K562 (cell line): Measurements from ENCODE around the gene TM4SF4. TPM values are rescaled to one million over a fixed set of nuclear protein-coding genes. Genes with fewer than 3 reads are reported as not detected.
A peak's percentile ranks its signal among the peaks of the same experiment; 100 is the strongest.

Source experiments
- CBFB ChIP-seq: sonication (generic); formaldehyde crosslinking; IDR thresholded peaks from 2 replicates; pipeline ENCODE4 v1.4.0; 2020; ENCODE audit warnings: mild to moderate bottlenecking, missing genetic modification reagents
- CBX1 ChIP-seq: sonication (generic); IDR thresholded peaks from 2 replicates; pipeline ENCODE4 v1.6.1; 2016; ENCODE audit warnings: antibody characterized with exemption, low read depth, mild to moderate bottlenecking
- CHD4 ChIP-seq: fragments of 200-600 bp; sonication (generic); IDR thresholded peaks from 3 replicates; pipeline ENCODE4 v1.6.1; 2012; ENCODE audit warnings: low read depth, mild to moderate bottlenecking, mixed read lengths, low read length, inconsistent platforms; ENCODE audit not compliant: insufficient read depth, insufficient replicate concordance, poor library complexity, severe bottlenecking
- CREM ChIP-seq: IDR thresholded peaks from 2 replicates; pipeline ENCODE4 v1.6.1; 2014; ENCODE audit warnings: antibody characterized with exemption, low read depth
- DMBX1 ChIP-seq: fragments of 250-450 bp; sonication (Bioruptor Pico); IDR thresholded peaks from 2 replicates; pipeline ENCODE4 v1.8.0; 2022; ENCODE audit warnings: inconsistent platforms, mild to moderate bottlenecking, moderate library complexity, borderline replicate concordance
- ESRRA ChIP-seq: fragments of 450-650 bp; IDR thresholded peaks from 2 replicates; pipeline ENCODE4 v1.6.1; 2014; ENCODE audit warnings: low read depth, mild to moderate bottlenecking, moderate library complexity, borderline replicate concordance
- HDGF ChIP-seq: fragments of 450-650 bp; IDR thresholded peaks from 2 replicates; pipeline ENCODE4 v1.6.1; 2016
- HLTF ChIP-seq: fragments of 450-650 bp; IDR thresholded peaks from 2 replicates; pipeline ENCODE4 v1.6.1; 2016
- MAFK ChIP-seq: IDR thresholded peaks from 2 replicates; pipeline ENCODE4 v1.6.1; 2011; ENCODE audit warnings: low read length, improper control_type of control experiment
- MYC ChIP-seq, 2 experiments: fragments of 250-450 bp in 1 of 2; sonication (Bioruptor Pico) in 1 of 2; IDR thresholded peaks; 2 replicates each; pipeline versions ENCODE4 v1.5.1 to v1.6.1; 2012 to 2021; ENCODE audit warnings: low read depth in 2 of 2, borderline replicate concordance in 1 of 2, improper control_type of control experiment in 1 of 2, low read length in 1 of 2, mild to moderate bottlenecking in 1 of 2, moderate library complexity in 1 of 2
- SP1 ChIP-seq: sonication (generic); formaldehyde crosslinking; IDR thresholded peaks from 2 replicates; pipeline ENCODE4 v1.8.1; 2022; ENCODE audit warnings: mild to moderate bottlenecking, missing genetic modification reagents
- SUPT5H ChIP-seq: fragments of 450-650 bp; IDR thresholded peaks from 2 replicates; pipeline ENCODE4 v1.6.1; 2016
- TCF7 ChIP-seq: sonication (generic); IDR thresholded peaks from 2 replicates; pipeline ENCODE4 v1.6.1; 2016; ENCODE audit warnings: antibody characterized with exemption, borderline replicate concordance
- TFAM ChIP-seq: fragments of 250-450 bp; sonication (Bioruptor Pico); conservative IDR thresholded peaks from 2 replicates; pipeline ENCODE4 v1.5.0; 2021; ENCODE audit warnings: mild to moderate bottlenecking, moderate library complexity
- polyA plus RNA-seq, 8 experiments: library from polyadenylated mRNA; depleted of rRNA in 4 of 8; stranded (reverse) in 5 of 8; unstranded in 3 of 8; fragments of >200 nt; fragmentation: Nextera tagmentation in 2 of 8; fragmentation: Illumina TruSeq in 1 of 8; extraction: Ambion mirVana in 2 of 8; extraction: Trizol in 1 of 8; gene quantifications; 2 replicates each; pipeline versions ENCODE4 v1.2.1 to v1.2.3, GENCODE V29; 2011 to 2014; ENCODE audit warnings: inconsistent platforms in 1 of 8, missing spikeins in 1 of 8
- total RNA-seq, 7 experiments: library from RNA; depleted of rRNA in 6 of 7; stranded (reverse); fragments of >200 nt in 6 of 7; fragmentation: Illumina TruSeq in 2 of 7; extraction: Trizol in 2 of 7; gene quantifications; 2 replicates each; pipeline versions ENCODE4 v1.2.1 to v1.2.3, GENCODE V29; 2011 to 2021; ENCODE audit warnings: low replicate concordance in 1 of 7
- TF ChIP-seq, protein P1 (sequence below): fragments of 250-450 bp; sonication (Bioruptor Pico); IDR thresholded peaks from 2 replicates; pipeline ENCODE4 v1.8.0; 2021; ENCODE audit warnings: mild to moderate bottlenecking, moderate library complexity
- TF ChIP-seq, protein P2 (sequence below), 3 experiments: IDR thresholded peaks in 2 of 3; conservative IDR thresholded peaks in 1 of 3; 2 replicates each; pipeline ENCODE4 v1.5.1; 2011 to 2012; ENCODE audit warnings: low read length in 3 of 3, mild to moderate bottlenecking in 3 of 3, control low read depth in 2 of 3, improper control_type of control experiment in 1 of 3, inconsistent platforms in 1 of 3, low read depth in 1 of 3, mixed read lengths in 1 of 3, moderate library complexity in 1 of 3; ENCODE audit not compliant: insufficient read depth in 2 of 3
- TF ChIP-seq, protein P3 (sequence below): fragments of 450-650 bp; formaldehyde crosslinking; IDR thresholded peaks from 2 replicates; pipeline ENCODE4 v1.4.0; 2020; ENCODE audit warnings: mild to moderate bottlenecking, moderate library complexity
- TF ChIP-seq, protein P4 (sequence below): fragments of 250-450 bp; sonication (Bioruptor Pico); IDR thresholded peaks from 2 replicates; pipeline ENCODE4 v1.8.0; 2022; ENCODE audit warnings: inconsistent platforms, mild to moderate bottlenecking, moderate library complexity, borderline replicate concordance
- TF ChIP-seq, protein P5 (sequence below): fragments of 250-450 bp; sonication (Bioruptor Pico); IDR thresholded peaks from 2 replicates; pipeline ENCODE4 v1.8.0; 2022; ENCODE audit warnings: inconsistent platforms

TM4SF4 gene
- total and polyA plus RNA-seq, 9 of the 15 experiments (the other 6 are each of a cell fraction or from before 2014, with no cell fraction given), result 0.31 TPM; not detected in 8

DNA sequence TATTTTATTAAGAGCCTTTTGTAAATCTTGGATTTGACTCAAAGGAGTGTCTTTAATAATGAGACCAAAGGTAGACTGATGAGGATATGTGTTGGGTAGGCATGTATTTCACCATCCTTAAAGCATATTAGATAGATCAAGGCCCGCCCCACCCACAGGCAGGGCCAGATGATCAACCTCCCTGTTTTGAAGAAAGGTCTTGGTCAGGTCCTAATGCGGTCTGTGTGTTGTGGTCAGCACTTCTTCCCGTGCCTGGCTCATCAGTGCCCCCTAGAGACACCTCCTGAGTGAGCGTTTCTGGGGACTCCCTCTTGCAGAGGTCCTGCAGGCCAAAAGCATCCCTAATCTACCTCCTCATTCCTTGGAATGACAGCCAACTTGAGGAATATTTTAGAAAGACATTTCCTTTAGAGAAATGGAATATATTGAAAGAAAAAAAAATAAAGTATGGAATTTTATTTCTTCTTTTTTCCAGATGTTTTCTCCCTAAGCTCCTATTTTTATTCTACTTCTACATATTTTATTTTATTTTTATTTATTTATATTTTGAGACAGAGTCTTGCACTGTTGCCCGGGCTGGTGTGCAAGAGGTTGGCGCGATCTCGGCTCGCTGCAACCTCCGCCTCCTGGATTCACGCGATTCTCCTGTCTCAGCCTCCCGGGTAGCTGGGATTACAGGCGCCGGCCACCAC, 6.0 kb downstream of the TM4SF4 start (continued):
- TF ChIP-seq, protein P1, sequence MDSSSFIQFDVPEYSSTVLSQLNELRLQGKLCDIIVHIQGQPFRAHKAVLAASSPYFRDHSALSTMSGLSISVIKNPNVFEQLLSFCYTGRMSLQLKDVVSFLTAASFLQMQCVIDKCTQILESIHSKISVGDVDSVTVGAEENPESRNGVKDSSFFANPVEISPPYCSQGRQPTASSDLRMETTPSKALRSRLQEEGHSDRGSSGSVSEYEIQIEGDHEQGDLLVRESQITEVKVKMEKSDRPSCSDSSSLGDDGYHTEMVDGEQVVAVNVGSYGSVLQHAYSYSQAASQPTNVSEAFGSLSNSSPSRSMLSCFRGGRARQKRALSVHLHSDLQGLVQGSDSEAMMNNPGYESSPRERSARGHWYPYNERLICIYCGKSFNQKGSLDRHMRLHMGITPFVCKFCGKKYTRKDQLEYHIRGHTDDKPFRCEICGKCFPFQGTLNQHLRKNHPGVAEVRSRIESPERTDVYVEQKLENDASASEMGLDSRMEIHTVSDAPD, result no peak
- no peak for TF ChIP-seq CHD4
- TF ChIP-seq CBFB (CRISPR knock-in tag), result 0 out of 2 replicates have a peak, but pooled peaks have one; percentile 52
- TF ChIP-seq SUPT5H, result no peak
- TF ChIP-seq, protein P2, sequence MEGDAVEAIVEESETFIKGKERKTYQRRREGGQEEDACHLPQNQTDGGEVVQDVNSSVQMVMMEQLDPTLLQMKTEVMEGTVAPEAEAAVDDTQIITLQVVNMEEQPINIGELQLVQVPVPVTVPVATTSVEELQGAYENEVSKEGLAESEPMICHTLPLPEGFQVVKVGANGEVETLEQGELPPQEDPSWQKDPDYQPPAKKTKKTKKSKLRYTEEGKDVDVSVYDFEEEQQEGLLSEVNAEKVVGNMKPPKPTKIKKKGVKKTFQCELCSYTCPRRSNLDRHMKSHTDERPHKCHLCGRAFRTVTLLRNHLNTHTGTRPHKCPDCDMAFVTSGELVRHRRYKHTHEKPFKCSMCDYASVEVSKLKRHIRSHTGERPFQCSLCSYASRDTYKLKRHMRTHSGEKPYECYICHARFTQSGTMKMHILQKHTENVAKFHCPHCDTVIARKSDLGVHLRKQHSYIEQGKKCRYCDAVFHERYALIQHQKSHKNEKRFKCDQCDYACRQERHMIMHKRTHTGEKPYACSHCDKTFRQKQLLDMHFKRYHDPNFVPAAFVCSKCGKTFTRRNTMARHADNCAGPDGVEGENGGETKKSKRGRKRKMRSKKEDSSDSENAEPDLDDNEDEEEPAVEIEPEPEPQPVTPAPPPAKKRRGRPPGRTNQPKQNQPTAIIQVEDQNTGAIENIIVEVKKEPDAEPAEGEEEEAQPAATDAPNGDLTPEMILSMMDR (IDR thresholded peaks at IDR 0.05 in 2 of 3, conservative IDR thresholded peaks at IDR 0.05 in 1 of 3; ENCODE audit: insufficient read depth in 2 of 3, low read depth in 1 of 3, low read length in 3 of 3), result peak; percentile 79 to 83 (median 82)
- TF ChIP-seq CREM, result 0 out of 2 replicates have a peak, but pooled peaks have one; percentile 34
- TF ChIP-seq, protein P3, sequence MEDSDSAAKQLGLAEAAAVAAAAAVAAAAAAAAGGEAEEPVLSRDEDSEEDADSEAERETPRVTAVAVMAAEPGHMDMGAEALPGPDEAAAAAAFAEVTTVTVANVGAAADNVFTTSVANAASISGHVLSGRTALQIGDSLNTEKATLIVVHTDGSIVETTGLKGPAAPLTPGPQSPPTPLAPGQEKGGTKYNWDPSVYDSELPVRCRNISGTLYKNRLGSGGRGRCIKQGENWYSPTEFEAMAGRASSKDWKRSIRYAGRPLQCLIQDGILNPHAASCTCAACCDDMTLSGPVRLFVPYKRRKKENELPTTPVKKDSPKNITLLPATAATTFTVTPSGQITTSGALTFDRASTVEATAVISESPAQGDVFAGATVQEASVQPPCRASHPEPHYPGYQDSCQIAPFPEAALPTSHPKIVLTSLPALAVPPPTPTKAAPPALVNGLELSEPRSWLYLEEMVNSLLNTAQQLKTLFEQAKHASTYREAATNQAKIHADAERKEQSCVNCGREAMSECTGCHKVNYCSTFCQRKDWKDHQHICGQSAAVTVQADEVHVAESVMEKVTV (CRISPR knock-in tag), result peak; percentile 48
- TF ChIP-seq MAFK, result peak; percentile 40; the same call in 1 of the 2 replicates
- TF ChIP-seq ESRRA, result peak; percentile 72; the same call in 1 of the 2 replicates
- TF ChIP-seq MYC (IDR thresholded peaks at IDR 0.05; ENCODE audit: low read depth, low read length), result no peak
- TF ChIP-seq MYC (CRISPR knock-in tag; IDR thresholded peaks at IDR 0.05; ENCODE audit: borderline replicate concordance, low read depth), result no peak
- TF ChIP-seq, protein P4, sequence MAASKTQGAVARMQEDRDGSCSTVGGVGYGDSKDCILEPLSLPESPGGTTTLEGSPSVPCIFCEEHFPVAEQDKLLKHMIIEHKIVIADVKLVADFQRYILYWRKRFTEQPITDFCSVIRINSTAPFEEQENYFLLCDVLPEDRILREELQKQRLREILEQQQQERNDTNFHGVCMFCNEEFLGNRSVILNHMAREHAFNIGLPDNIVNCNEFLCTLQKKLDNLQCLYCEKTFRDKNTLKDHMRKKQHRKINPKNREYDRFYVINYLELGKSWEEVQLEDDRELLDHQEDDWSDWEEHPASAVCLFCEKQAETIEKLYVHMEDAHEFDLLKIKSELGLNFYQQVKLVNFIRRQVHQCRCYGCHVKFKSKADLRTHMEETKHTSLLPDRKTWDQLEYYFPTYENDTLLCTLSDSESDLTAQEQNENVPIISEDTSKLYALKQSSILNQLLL (CRISPR knock-in tag), result no peak
- TF ChIP-seq CBX1, result no peak
- no peak for TF ChIP-seq TFAM (CRISPR knock-in tag)
- no peak for TF ChIP-seq SP1
- no peak for TF ChIP-seq DMBX1 (CRISPR knock-in tag)
- no peak for TF ChIP-seq HLTF
- no peak for TF ChIP-seq HDGF
- TF ChIP-seq, protein P5, sequence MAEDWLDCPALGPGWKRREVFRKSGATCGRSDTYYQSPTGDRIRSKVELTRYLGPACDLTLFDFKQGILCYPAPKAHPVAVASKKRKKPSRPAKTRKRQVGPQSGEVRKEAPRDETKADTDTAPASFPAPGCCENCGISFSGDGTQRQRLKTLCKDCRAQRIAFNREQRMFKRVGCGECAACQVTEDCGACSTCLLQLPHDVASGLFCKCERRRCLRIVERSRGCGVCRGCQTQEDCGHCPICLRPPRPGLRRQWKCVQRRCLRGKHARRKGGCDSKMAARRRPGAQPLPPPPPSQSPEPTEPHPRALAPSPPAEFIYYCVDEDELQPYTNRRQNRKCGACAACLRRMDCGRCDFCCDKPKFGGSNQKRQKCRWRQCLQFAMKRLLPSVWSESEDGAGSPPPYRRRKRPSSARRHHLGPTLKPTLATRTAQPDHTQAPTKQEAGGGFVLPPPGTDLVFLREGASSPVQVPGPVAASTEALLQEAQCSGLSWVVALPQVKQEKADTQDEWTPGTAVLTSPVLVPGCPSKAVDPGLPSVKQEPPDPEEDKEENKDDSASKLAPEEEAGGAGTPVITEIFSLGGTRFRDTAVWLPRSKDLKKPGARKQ (CRISPR knock-in tag), result no peak
- TF ChIP-seq TCF7, result peak; percentile 61; the same call in 1 of the 2 replicates
